ENCODE measurements around the gene HGS.

GRCh38 chr17:81650951-81651350, 32.9 kb upstream of the HGS start:
- TF ChIP-seq POLR2AphosphoS5 (IDR thresholded peaks at IDR 0.05; ENCODE audit: low read depth, low read length) (no peak), POLR2A (IDR thresholded peaks at IDR 0.05; ENCODE audit: low read depth, low read length) (no peak)
